ENCODE results near the gene PTPN3. TPM values are rescaled to one million over a fixed set of nuclear protein-coding genes. Genes with fewer than 3 reads are reported as not detected.
"Not testable (repeated sequence)": the region's sequence is repeated elsewhere in the genome, so short reads cannot be mapped to it uniquely, and the experiment has no call there.

Gene PTPN3
- total RNA-seq, 2 donors from 2014 or later = not detected

- Mint-ChIP-seq H3K36me3 (ENCODE audit: low read depth) (no peaks in the 10 kb centered on the region), H3K27me3 (peaks cover 35% of the 10 kb centered on the region), H3K4me1 (peaks cover 2% of the 10 kb centered on the region), H3K4me3 (no peak overlapping the region), H3K27ac (no peak overlapping the region)
- no peak for ATAC-seq
- H3K9me3 ChIP-seq (ENCODE audit: control insufficient read depth, low read length, poor library complexity, severe bottlenecking) = no peaks in the 10 kb centered on the region
- DNase-seq = no peak
Observed at GRCh38 chr9:109517901-109518377, 19.8 kb upstream of the PTPN3 start.

DNA sequence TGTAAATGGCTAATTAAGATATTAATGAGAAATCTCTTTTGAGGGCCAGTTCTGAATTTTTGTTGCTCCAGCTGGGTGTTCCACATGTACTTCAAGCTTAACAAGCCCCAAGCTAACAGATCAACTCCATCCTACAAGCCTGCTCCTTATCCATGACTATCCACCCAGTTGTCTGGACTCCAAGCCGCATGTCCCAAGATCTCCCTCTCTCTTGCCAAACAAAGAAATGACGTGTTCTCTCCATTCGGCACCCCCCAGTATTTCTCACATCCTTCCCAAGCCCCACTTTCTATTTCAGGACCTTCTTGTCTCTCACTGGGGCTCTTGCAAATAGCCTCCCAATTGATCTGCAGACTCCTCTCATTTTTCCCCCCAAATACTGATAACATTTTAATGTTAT, 15.8 kb upstream of the PTPN3 start:
- peaks cover 38% of the 10 kb centered on the region for H3K27me3 Mint-ChIP-seq
- no peaks in the 10 kb centered on the region for H3K9me3 ChIP-seq (ENCODE audit: control insufficient read depth, low read length, poor library complexity, severe bottlenecking)

DNA sequence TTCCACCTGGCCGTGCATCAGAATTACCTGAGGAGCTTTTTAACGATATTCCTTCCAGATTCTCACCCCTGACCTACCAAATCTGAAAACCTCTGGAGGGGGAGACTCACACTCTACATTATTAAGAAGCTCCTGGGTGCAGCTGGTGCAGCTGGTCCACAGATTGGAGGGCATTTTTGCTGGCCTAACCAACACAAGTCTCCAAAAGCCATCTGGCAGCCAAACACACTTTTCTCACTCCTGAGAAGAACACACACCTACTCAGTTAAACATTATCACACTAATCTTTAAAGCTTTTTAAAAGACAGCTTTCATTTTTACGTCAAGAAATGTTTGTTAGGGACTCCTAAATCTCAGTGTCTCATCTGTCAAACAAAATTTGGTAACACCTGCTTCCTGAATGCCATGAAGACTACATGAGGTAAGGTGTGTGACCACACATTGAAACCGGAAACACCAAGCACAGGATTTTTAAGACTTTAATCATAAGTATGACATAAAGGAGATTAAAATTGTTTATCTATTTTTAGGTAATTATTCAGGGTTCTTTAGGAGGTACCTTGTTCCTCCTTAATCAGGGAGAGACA, 14.2 kb upstream of the PTPN3 start:
- no peaks in the 10 kb centered on the region for H3K36me3 Mint-ChIP-seq (ENCODE audit: low read depth)
- ATAC-seq = no peak
- H3K4me3 Mint-ChIP-seq = no peak overlapping the region
- H3K27ac Mint-ChIP-seq = no peak overlapping the region
- H3K27me3 Mint-ChIP-seq = peaks cover 51% of the 10 kb centered on the region
- no peaks in the 10 kb centered on the region for H3K9me3 ChIP-seq (ENCODE audit: control insufficient read depth, low read length, poor library complexity, severe bottlenecking)
- H3K4me1 Mint-ChIP-seq = no peaks in the 10 kb centered on the region
- DNase-seq = no peak

More for the DNA sequence above, 15.8 kb upstream of the PTPN3 start:
- DNase-seq (no peak), ATAC-seq (no peak)
- Mint-ChIP-seq H3K36me3 (ENCODE audit: low read depth) (no peaks in the 10 kb centered on the region), H3K4me1 (no peaks in the 10 kb centered on the region), H3K4me3 (no peak overlapping the region), H3K27ac (no peak overlapping the region)

GRCh38 chr9:109510506-109510905, 12.4 kb upstream of the PTPN3 start:
- no peak overlapping the region for H3K27ac Mint-ChIP-seq
- peaks cover 55% of the 10 kb centered on the region for H3K27me3 Mint-ChIP-seq
- no peak for ATAC-seq
- H3K4me3 Mint-ChIP-seq = no peak overlapping the region
- no peak for DNase-seq
- no peaks in the 10 kb centered on the region for H3K36me3 Mint-ChIP-seq (ENCODE audit: low read depth)
- no peaks in the 10 kb centered on the region for H3K4me1 Mint-ChIP-seq
- no peaks in the 10 kb centered on the region for H3K9me3 ChIP-seq (ENCODE audit: control insufficient read depth, low read length, poor library complexity, severe bottlenecking)

- not testable (repeated sequence) for ATAC-seq; H3K36me3 Mint-ChIP-seq (ENCODE audit: low read depth); H3K9me3 ChIP-seq (ENCODE audit: control insufficient read depth, low read length, poor library complexity, severe bottlenecking); H3K4me1 Mint-ChIP-seq; H3K27ac Mint-ChIP-seq; H3K4me3 Mint-ChIP-seq; DNase-seq
- H3K27me3 Mint-ChIP-seq = peaks cover 52% of the 10 kb centered on the region
Observed at GRCh38 chr9:109510042-109510441, 11.9 kb upstream of the PTPN3 start.

DNA sequence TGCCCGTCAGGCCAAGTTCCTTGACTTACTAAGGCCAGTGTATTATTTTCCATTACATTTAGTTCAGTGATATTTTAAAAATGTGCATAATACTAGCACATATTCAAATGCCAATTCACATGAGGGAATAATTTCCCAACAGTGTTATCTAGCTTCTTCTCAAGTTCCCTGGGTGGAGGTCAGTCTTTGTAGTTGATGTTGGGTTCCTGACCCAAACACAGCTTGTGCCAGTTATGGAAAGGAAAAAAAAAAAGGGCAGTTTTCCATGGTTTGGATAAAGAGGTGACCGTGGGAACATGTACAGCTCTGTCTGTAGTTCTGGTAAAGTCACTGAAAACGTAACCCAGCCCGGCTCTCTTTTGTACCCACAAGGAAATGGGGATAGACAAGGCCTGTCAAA, 11.5 kb upstream of the PTPN3 start:
- no peaks in the 10 kb centered on the region for H3K36me3 Mint-ChIP-seq (ENCODE audit: low read depth)
- DNase-seq (no peak), ATAC-seq (no peak)
- H3K9me3 ChIP-seq (ENCODE audit: control insufficient read depth, low read length, poor library complexity, severe bottlenecking) = no peaks in the 10 kb centered on the region
- H3K4me1 Mint-ChIP-seq = no peaks in the 10 kb centered on the region
- no peak overlapping the region for H3K27ac Mint-ChIP-seq
- no peak overlapping the region for H3K4me3 Mint-ChIP-seq
- H3K27me3 Mint-ChIP-seq = peaks cover 52% of the 10 kb centered on the region

GRCh38 chr9:109507421-109507838, 9.3 kb upstream of the PTPN3 start:
- H3K36me3 Mint-ChIP-seq (ENCODE audit: low read depth) = no peaks in the 10 kb centered on the region
- H3K4me3 Mint-ChIP-seq = no peak overlapping the region

GRCh38 chr9:109506097-109506712, 8.1 kb upstream of the PTPN3 start:
- no peak overlapping the region for H3K4me3 Mint-ChIP-seq
- no peak for DNase-seq
- H3K4me1 Mint-ChIP-seq = no peaks in the 10 kb centered on the region
- no peaks in the 10 kb centered on the region for H3K9me3 ChIP-seq (ENCODE audit: control insufficient read depth, low read length, poor library complexity, severe bottlenecking)
- peaks cover 63% of the 10 kb centered on the region for H3K27me3 Mint-ChIP-seq
- no peak overlapping the region for H3K27ac Mint-ChIP-seq
- ATAC-seq = no peak
- H3K36me3 Mint-ChIP-seq (ENCODE audit: low read depth) = no peaks in the 10 kb centered on the region

More at GRCh38 chr9:109507421-109507838, 9.3 kb upstream of the PTPN3 start:
- Mint-ChIP-seq H3K27ac (no peak overlapping the region), H3K4me1 (no peaks in the 10 kb centered on the region), H3K27me3 (peaks cover 51% of the 10 kb centered on the region)
- DNase-seq (no peak), ATAC-seq (no peak)
- H3K9me3 ChIP-seq (ENCODE audit: control insufficient read depth, low read length, poor library complexity, severe bottlenecking) = no peaks in the 10 kb centered on the region

DNA sequence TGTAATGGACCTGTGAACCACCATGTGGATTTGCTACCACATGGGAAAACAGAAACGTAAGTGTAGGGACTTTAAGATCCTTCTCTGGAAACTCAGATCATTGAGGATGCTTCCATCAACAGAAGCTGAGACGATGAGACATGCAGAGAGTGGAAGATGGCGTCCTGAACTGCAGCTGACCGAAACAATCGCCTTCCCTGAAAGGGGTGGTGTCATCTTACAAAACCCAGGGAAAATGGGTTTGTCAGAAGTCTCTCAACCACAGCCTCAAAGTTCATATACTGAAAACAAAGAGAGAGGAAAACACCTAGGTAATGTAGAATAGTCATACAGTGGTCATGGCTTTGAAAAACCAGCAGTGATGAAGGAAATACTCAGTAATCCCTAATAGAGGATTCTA, 6.6 kb upstream of the PTPN3 start:
- DNase-seq (no peak), ATAC-seq (no peak)
- Mint-ChIP-seq H3K27me3 (peaks cover 73% of the 10 kb centered on the region), H3K27ac (no peak overlapping the region), H3K4me1 (no peaks in the 10 kb centered on the region), H3K4me3 (no peak overlapping the region), H3K36me3 (ENCODE audit: low read depth) (no peaks in the 10 kb centered on the region)
- H3K9me3 ChIP-seq (ENCODE audit: control insufficient read depth, low read length, poor library complexity, severe bottlenecking) = no peaks in the 10 kb centered on the region

GRCh38 chr9:109500421-109500974, 2.4 kb upstream of the PTPN3 start:
- ATAC-seq (no peak), DNase-seq (no peak)
- H3K4me3 Mint-ChIP-seq = no peak overlapping the region
- H3K27ac Mint-ChIP-seq = no peak overlapping the region
- H3K27me3 Mint-ChIP-seq = peaks cover 71% of the 10 kb centered on the region
- H3K36me3 Mint-ChIP-seq (ENCODE audit: low read depth) = peaks cover 3% of the 10 kb centered on the region
- peaks cover 5% of the 10 kb centered on the region for H3K4me1 Mint-ChIP-seq
- H3K9me3 ChIP-seq (ENCODE audit: control insufficient read depth, low read length, poor library complexity, severe bottlenecking) = no peaks in the 10 kb centered on the region

- ATAC-seq = no peak
- peaks cover 5% of the 10 kb centered on the region for H3K4me1 Mint-ChIP-seq
- peaks cover 72% of the 10 kb centered on the region for H3K27me3 Mint-ChIP-seq
- no peaks in the 10 kb centered on the region for H3K9me3 ChIP-seq (ENCODE audit: control insufficient read depth, low read length, poor library complexity, severe bottlenecking)
- DNase-seq = no peak
- peaks cover 3% of the 10 kb centered on the region for H3K36me3 Mint-ChIP-seq (ENCODE audit: low read depth)
- H3K4me3 Mint-ChIP-seq = no peak overlapping the region
- no peak overlapping the region for H3K27ac Mint-ChIP-seq
Observed at GRCh38 chr9:109499631-109500410, 1.7 kb upstream of the PTPN3 start.

- H3K9me3 ChIP-seq (ENCODE audit: control insufficient read depth, low read length, poor library complexity, severe bottlenecking) = no peaks in the 10 kb centered on the region
- Mint-ChIP-seq H3K4me3 (peak overlapping the region; percentile 57), H3K27me3 (peaks cover 78% of the 10 kb centered on the region), H3K27ac (no peak overlapping the region), H3K4me1 (peaks cover 5% of the 10 kb centered on the region), H3K36me3 (ENCODE audit: low read depth) (peaks cover 3% of the 10 kb centered on the region)
- DNase-seq (no peak), ATAC-seq (no peak)
Observed at GRCh38 chr9:109499093-109499630, 1.1 kb upstream of the PTPN3 start.

Data from T-helper 17 cell (primary cell).